Bronchial epithelial cell (primary cell): ENCODE results near the gene PPP6R2. TPM values are rescaled to one million over a fixed set of nuclear protein-coding genes. Genes with fewer than 3 reads are reported as not detected.

Experiments
- DNase-seq: peaks from one replicate; pipeline ENCODE4 v3.0.0-alpha.2; 2010; ENCODE audit warnings: low read depth
- FAIRE-seq: peaks from 2 replicates; lab custom pipeline; 2011; peaks lifted over from hg19 to GRCh38; lab: Jason Lieb, UNC
- H3K27me3 ChIP-seq: 2 replicates; pipeline ENCODE4 v1.5.1; 2011; ENCODE audit warnings: low read length; ENCODE audit not compliant: control insufficient read depth, insufficient read depth
- H3K36me3 ChIP-seq: 2 replicates; pipeline ENCODE4 v1.5.1; 2011; ENCODE audit warnings: low read length; ENCODE audit not compliant: control insufficient read depth, insufficient read depth
- H3K4me3 ChIP-seq: 2 replicates; pipeline ENCODE4 v1.5.1; 2011; ENCODE audit warnings: mild to moderate bottlenecking, low read depth, low read length, control low read depth
- total RNA-seq: library from RNA; depleted of rRNA; stranded (reverse); fragments of >200 nt; gene quantifications from 2 replicates; pipeline ENCODE4 v1.2.1, GENCODE V29; 2014
- TF ChIP-seq, protein P1 (sequence below): IDR thresholded peaks from 2 replicates; pipeline ENCODE4 v1.5.1; 2011; ENCODE audit warnings: mild to moderate bottlenecking, moderate library complexity, low read length, control low read depth, inconsistent platforms; ENCODE audit not compliant: insufficient read depth, severe bottlenecking

Gene PPP6R2
- total RNA-seq, 1 donor from 2014 or later: 50.5 TPM

DNA sequence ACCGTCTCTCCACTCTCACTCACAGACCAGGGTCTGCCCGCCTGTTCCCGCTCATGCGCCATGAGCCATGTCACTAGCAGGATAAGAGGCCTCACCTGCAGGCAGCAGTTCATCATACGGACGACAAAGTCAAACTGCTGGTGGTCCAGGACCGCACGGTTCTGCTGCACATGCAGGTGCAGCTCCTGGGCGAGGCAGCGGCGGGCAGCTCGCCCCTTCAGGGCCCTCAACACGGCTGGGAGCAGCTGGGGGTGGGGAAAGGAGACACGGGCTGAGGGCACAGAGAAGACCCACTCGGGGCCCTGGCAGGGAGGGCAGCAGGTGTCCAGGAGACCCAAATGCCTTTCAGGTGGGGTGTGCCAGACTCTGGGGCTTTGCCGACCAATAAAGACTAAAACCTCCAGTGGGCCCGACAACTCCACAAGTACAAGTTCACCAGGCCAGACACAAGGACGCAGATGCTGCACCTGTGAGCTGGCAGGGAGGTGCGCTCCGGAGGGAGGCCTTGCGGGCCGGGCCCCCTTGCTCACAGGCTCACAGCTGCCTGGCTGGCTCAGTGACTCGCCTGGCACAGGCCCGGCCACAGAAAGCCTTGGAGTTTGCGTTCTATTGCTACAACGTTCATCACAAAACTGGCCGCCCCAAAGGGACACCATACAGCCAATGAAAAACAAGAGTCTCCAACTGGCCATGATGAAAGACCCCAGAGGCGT is 120.2 kb downstream of the PPP6R2 start:
- Histone ChIP-seq H3K4me3 (no peak overlapping the region), H3K36me3 (peaks cover 53% of the 10 kb centered on the region), H3K27me3 (no peaks in the 10 kb centered on the region)
- no peak for DNase-seq
- TF ChIP-seq, protein P1, sequence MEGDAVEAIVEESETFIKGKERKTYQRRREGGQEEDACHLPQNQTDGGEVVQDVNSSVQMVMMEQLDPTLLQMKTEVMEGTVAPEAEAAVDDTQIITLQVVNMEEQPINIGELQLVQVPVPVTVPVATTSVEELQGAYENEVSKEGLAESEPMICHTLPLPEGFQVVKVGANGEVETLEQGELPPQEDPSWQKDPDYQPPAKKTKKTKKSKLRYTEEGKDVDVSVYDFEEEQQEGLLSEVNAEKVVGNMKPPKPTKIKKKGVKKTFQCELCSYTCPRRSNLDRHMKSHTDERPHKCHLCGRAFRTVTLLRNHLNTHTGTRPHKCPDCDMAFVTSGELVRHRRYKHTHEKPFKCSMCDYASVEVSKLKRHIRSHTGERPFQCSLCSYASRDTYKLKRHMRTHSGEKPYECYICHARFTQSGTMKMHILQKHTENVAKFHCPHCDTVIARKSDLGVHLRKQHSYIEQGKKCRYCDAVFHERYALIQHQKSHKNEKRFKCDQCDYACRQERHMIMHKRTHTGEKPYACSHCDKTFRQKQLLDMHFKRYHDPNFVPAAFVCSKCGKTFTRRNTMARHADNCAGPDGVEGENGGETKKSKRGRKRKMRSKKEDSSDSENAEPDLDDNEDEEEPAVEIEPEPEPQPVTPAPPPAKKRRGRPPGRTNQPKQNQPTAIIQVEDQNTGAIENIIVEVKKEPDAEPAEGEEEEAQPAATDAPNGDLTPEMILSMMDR: no peak
- FAIRE-seq: no peak

DNA sequence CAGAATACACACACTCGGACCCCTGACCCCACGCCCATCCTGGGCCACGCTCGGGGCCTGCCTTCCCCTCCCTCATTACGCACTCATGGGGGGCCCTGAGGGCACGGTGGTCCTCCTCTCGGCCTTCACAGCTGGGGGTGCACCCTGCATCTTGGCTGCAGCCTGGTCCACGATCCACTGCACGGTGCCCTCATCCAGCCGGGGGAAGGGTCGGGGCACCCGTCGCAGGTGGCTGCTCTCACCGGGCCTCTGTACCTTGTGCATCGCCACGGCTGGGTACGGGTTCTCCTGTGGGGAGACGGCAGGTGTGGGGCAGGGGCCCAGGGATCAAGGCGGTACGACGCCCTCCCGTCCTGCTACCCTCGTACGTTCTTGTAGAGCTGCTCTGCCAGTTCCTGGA is 121.3 kb downstream of the PPP6R2 start:
- TF ChIP-seq, protein P1: no peak
- DNase-seq (no peak), FAIRE-seq (no peak)
- H3K27me3 ChIP-seq: no peaks in the 10 kb centered on the region
- H3K4me3 ChIP-seq: no peak overlapping the region
- H3K36me3 ChIP-seq: peaks cover 45% of the 10 kb centered on the region

DNA sequence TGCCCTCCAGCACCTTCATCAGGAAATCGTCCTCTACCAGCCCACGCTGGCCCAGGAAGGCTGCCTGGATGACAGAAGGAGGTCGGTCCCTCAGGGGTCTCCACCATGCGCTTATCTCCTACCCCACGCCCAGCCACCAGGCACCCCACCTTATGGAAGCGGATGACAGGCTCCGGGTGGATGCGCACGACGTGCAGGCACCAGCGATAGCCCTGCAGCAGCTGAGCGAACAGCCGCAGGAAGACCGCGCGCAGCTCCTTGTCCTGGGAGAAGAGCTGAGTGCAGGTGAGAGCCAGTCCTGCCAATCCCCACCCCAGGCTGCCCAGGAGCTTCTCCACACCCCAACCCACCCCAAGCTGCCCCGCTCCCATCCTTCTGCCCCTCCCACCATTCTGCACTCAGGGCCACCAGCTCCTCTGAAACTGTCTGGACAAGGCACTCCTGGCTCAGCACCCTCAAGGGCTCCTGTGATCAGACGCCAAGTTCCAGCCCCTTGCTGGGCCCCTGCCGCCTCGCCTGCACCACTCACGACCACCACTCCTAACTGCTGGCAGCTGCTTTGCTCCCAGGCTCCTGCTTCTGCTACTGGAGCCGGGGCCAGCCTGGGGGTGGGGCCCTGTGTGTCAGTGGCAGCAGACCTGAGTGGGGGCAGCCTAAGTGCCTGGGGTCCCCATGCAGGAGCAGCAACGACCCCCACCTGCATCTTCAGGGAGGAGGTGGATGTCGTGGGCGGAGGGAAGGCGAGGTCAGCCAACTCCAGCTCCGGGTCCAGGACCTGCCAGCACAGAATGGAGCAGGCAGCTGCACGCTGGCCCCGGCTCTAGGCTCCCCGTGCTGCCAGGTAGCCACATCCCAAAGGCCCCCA is 122.2 kb downstream of the PPP6R2 start:
- DNase-seq: no peak
- H3K36me3 ChIP-seq: peaks cover 39% of the 10 kb centered on the region

DNA sequence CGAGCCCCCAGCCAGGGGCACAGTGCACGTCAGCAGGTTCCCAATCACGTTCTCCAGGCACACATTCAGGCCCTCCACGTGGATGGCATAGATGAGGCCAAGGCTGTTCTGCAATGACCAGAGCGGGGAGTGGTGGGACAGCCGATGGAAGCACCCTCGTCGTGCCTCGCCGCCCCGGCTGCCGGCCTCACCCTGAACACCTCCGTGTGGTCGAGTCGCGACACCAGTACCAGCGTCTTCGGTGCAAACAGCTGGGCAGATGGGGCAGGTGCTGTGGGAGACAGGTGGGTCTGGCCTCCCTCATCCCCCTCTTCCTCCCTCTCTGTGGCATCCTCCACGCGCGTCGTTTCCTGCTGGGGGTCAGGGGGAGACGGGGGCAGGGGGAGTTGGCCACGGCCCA is 124.2 kb downstream of the PPP6R2 start:
- H3K27me3 ChIP-seq: no peaks in the 10 kb centered on the region
- no peak for DNase-seq
- FAIRE-seq: no peak
- H3K36me3 ChIP-seq: peaks cover 32% of the 10 kb centered on the region
- H3K4me3 ChIP-seq: no peak overlapping the region
- TF ChIP-seq, protein P1: no peak

More for the DNA sequence above, 122.2 kb downstream of the PPP6R2 start:
- Histone ChIP-seq H3K27me3 (no peaks in the 10 kb centered on the region), H3K4me3 (no peak overlapping the region)
- TF ChIP-seq, protein P1: no peak
- no peak for FAIRE-seq

DNA sequence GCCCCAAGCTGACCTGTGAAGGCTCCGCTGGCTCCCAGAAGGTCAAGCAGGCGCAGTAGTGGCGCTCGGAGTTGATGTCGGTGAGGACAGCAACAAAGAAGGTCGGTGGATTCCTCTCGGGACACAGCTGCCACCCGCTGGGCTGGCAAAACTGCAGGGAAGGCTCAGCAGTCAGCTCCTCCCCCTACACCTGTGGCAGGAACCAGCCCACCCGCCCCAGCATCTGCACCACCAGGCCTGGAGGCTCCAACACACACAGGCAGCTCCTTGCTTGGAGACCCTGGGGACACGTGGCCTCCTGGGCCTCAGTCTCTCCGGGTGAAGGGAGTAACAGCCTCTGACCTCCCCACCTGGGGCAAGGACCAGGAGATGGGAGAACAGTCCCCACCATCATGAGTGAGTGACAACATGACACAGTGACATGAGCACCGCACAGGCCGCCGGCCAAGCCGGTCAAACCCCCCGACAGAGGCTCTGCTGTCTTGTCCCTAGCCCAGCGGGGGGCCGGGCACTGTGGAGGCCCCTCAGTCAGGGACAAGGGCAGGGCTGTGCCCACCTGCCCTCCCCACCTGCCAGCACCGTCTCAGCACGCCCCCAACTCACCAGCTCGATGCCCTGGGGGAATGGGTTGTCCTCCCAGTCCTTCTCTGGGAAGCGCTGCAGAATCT is 124.8 kb downstream of the PPP6R2 start:
- H3K36me3 ChIP-seq: peaks cover 32% of the 10 kb centered on the region
- H3K4me3 ChIP-seq: no peak overlapping the region
- H3K27me3 ChIP-seq: no peaks in the 10 kb centered on the region
- TF ChIP-seq, protein P1: no peak
- no peak for DNase-seq
- FAIRE-seq: no peak
